ENCODE data around the gene ATP13A1.
"Not testable (repeated sequence)": the region's sequence is repeated elsewhere in the genome, so short reads cannot be mapped to it uniquely, and the experiment has no call there.

Gene ATP13A1

GRCh38 chr19:19626516-19627472 is 36.7 kb downstream of the ATP13A1 start:
- in situ Hi-C loops (cut with MboI; ENCODE audit: low sequenced_read_pairs) = no loop called here

- in situ Hi-C loops (cut with MboI; ENCODE audit: low sequenced_read_pairs) = no loop called here
Measured at GRCh38 chr19:19624032-19624570, 39.4 kb downstream of the ATP13A1 start.

- in situ Hi-C loops (cut with MboI; ENCODE audit: low sequenced_read_pairs) = no loop called here
Measured at GRCh38 chr19:19623383-19623782, 40.1 kb downstream of the ATP13A1 start.

GRCh38 chr19:19619849-19620210 is 43.6 kb downstream of the ATP13A1 start:
- in situ Hi-C loops (cut with MboI; ENCODE audit: low sequenced_read_pairs) = no loop called here

- in situ Hi-C loops (cut with MboI; ENCODE audit: low sequenced_read_pairs) = no loop called here
Measured at GRCh38 chr19:19619181-19619848, 44.2 kb downstream of the ATP13A1 start.

GRCh38 chr19:19618219-19619051 is 45.0 kb downstream of the ATP13A1 start, which contains the start of gene PBX4:
TSS of gene PBX4 (minus strand) at chr19:19618687. CDS start at chr19:19618629, 58 bp downstream.
- in situ Hi-C loops (cut with MboI; ENCODE audit: low sequenced_read_pairs) = no loop called here

- in situ Hi-C loops (cut with MboI; ENCODE audit: low sequenced_read_pairs) = no loop called here
Measured at GRCh38 chr19:19615086-19615485, 48.4 kb downstream of the ATP13A1 start.

- in situ Hi-C loops (cut with MboI; ENCODE audit: low sequenced_read_pairs) = no loop called here
Measured at GRCh38 chr19:19613506-19613905, 50.0 kb downstream of the ATP13A1 start.

- in situ Hi-C loops (cut with MboI; ENCODE audit: low sequenced_read_pairs) = no loop called here
Measured at GRCh38 chr19:19610376-19611202, 52.9 kb downstream of the ATP13A1 start.

- in situ Hi-C loops (cut with MboI; ENCODE audit: low sequenced_read_pairs) = not testable (repeated sequence)
Measured at GRCh38 chr19:19606686-19607085, 56.8 kb downstream of the ATP13A1 start.

- in situ Hi-C loops (cut with MboI; ENCODE audit: low sequenced_read_pairs) = no loop called here
Measured at GRCh38 chr19:19606021-19606420, 57.5 kb downstream of the ATP13A1 start.

GRCh38 chr19:19602713-19603324 is 60.7 kb downstream of the ATP13A1 start:
- in situ Hi-C loops (cut with MboI; ENCODE audit: low sequenced_read_pairs) = no loop called here

- in situ Hi-C loops (cut with MboI; ENCODE audit: low sequenced_read_pairs) = no loop called here
Measured at GRCh38 chr19:19602136-19602712, 61.3 kb downstream of the ATP13A1 start.

- in situ Hi-C loops (cut with MboI; ENCODE audit: low sequenced_read_pairs) = no loop called here
Measured at GRCh38 chr19:19600793-19601330, 62.6 kb downstream of the ATP13A1 start.

- in situ Hi-C loops (cut with MboI; ENCODE audit: low sequenced_read_pairs) = not testable (repeated sequence)
Measured at GRCh38 chr19:19598728-19599451, 64.6 kb downstream of the ATP13A1 start.

GRCh38 chr19:19597809-19598306 is 65.6 kb downstream of the ATP13A1 start:
- in situ Hi-C loops (cut with MboI; ENCODE audit: low sequenced_read_pairs) = no loop called here
